ENCODE results near the gene LDLR.

The LDLR gene

GRCh38 chr19:11089254-11090013, at the start of gene LDLR:
Gene LDLR, plus strand, starts transcription at chr19:11089463. Its CDS starts 86 bp downstream, at chr19:11089549.
- DNase-seq: peak; percentile 98

- DNase-seq: no peak
Measured at GRCh38 chr19:11041194-11041593, 48.1 kb upstream of the LDLR start.

DNA sequence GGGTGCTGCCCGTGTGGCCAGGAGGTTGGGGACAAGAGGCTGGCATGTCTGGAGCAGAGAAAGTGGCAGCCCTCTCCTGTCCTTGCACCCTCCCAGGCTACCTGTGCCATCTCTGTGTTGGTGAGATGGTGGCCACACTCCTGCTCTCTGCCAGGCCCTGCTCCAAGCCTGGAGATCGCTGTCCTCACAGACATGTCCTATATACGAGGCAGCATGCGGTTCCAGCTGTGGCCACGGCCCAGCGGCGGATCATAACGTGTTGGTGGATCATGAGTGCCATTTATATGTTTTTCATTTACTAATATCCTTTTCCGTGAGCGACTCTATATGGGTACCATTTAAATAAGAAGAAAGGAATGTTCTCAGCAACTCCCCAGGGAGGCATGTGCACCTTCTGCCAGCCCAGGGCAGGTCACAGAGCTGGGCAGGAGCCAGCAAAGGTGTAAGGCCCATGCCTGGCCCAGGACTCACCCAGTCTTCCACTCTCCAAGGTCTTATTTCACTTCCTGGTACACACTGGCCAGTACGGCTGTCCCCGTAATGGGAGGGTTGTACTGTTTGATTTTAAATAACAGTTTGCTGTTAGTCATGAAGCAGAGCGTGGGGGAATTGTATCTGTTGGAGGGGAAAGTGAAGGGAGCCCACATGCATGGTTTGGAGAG, 47.2 kb upstream of the LDLR start:
- no peak for DNase-seq

DNA sequence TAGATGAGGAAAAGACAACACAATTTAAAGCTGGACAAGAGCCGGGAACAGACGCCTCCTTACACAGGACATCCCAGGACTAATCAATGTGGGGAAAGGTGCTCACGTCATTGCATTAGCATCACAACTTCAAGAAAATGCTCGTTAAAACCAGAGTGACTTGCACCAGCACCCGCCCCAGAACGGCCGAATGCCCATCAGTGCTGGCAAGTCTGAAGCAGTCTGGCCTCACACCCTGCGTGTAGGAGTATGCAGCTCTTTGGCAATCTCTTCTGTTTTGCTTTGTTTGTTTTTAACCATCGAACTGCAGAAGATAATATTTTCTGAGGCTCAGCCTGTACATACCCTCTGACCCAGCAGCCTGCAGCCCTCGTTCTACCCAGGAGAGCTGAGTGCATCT, 44.8 kb upstream of the LDLR start:
- no peak for DNase-seq

DNA sequence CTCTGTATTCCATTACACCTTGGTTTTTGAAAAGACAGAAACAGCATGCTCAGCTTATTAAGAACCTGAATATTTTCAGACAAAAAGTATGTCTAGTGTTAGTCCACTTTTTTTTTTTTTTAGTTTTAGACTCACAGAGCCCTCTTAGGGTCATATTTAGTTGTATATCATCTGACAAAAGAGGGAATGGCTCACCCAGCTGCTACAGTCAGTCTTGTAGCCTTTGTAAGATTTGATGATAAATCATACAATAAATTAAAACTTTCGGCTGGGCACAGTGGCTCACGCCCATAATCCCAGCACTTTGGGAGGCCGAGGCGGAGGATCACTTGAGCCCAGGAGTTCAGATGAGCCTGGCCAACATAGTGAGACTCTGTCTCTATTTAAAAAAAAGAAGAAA, 43.7 kb upstream of the LDLR start:
- no peak for DNase-seq

DNA sequence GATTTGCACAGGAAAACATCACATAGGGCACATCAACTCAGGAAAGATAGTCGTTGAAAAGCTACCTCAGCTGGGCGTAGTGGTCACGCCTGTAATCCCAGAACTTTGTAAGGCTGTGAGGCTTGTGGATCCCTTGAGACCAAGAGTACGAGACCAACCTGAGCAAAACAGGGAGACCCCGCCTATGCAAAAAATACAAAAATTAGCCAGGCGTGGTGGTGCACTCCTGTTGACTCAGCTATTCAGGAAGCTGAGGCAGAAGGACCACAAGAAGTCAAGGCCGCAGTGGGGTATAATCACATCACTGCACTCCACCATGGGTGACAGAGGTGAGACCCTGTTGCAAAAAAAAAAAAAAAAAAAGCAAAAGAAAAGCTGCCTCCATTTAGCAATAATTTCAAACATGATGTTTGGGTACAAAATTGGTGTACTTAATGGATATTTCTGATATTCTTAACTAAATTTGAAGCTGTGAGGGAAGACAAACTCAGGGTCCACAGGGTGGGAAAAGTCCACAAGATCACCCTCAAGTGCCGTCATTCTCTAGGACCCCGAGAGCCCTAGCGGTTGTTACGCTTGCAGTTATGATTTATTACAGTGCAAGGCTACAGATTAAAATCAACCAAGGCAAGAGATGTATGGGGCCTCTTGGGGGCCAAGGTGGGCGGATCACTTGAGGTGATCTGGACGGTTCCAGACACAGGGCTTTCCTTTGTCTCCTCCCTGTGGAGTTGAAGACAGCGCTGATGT, 42.5 kb upstream of the LDLR start:
- no peak for DNase-seq

GRCh38 chr19:11047866-11048265, 41.4 kb upstream of the LDLR start:
- DNase-seq: no peak

DNA sequence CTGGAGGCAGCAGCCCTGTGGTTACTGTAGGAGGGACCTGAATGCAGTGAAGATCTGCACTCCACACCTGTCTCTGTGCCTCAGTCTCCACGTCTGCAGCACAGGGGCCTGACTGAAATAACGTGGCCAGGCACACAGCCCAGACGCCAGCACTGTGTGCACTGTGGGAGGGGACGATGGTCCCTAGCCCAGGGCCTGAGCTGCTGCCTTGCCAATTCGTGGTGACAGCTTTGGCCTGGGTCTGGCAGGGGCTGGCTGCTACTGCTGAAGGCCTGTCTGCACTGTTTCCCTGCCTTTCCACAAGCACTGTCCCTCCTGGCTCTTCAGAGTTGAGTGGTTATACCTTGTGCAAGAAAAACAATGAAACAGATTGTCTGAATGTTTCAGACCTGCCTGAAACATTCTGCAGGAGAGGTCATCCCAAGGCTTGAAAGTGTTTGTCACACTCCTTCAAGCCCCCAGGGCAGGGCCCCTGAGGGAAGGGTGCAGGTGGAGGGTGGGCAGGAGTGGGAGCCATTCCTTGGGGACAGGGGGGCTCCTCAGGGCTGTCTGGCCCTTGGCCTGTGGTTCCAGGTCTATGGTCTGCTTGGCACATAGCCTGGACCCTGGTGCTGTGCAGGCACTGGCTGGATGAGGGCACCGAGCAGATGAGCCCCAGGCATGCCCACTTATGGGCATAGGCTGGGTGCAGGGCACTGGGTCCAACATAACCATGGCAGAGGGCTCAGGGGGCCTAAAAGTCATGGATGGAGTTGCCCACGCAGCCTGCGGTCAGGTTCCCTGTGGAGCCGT, 38.7 kb upstream of the LDLR start:
- no peak for DNase-seq

- DNase-seq: no peak
Measured at GRCh38 chr19:11053817-11054195, 35.5 kb upstream of the LDLR start.

DNA sequence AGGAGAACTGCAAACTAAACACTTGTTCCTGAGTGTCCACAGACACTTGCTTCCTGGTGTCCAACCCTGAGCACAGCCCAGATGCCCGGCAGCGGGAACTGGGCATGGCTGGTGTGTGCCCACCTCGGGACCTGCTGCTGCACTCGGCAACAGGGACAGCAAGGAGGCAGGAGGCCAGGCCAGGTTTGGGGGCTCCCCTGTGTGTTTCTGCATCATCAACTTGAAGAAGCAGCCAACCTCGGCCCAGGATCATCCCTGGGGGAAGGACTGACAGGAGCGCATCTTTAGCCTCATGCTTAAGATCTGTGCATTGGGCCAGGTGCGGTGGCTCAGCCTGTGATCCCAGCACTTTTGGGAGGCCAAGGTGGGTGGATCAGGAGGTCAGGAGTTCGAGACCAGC, 35.1 kb upstream of the LDLR start:
- DNase-seq: no peak

GRCh38 chr19:11054628-11055027, 34.6 kb upstream of the LDLR start:
- no peak for DNase-seq

- no peak for DNase-seq
Measured at GRCh38 chr19:11058246-11059030, 30.8 kb upstream of the LDLR start.

DNA sequence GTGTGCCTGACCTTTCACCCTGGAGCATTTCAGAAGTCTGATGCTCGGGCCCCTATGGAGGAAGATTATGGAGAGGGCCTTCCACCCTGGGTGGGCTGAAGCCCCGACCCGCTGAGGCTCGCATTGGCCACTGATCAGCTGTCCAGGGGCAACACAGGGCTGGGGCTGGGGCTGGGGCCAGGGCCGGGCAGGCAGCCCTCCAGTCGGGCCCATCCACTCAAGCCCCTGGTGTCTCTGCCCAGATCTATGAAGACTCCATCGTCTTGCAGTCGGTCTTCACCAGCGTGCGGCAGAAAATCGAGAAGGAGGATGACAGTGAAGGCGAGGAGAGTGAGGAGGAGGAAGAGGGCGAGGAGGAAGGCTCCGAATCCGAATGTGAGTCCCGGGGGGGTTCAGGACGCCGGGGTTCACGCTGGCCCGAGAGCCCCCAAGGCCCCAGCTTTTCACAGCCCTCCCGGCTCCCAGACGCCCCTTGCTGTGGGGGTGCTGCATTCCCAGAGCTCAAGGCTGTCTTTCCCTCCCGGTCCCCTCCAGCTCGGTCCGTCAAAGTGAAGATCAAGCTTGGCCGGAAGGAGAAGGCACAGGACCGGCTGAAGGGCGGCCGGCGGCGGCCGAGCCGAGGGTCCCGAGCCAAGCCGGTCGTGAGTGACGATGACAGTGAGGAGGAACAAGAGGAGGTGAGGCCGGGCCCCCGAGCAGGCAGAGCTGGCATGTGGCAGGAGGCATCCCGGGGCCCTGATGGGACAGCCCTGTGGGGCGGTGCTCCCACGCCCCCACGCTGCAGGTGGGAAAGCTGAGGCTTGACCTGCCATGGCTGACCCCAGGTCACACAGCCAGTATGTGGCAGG, 29.5 kb upstream of the LDLR start:
- no peak for DNase-seq

GRCh38 chr19:11061952-11062351, 27.3 kb upstream of the LDLR start:
- DNase-seq: no peak

DNA sequence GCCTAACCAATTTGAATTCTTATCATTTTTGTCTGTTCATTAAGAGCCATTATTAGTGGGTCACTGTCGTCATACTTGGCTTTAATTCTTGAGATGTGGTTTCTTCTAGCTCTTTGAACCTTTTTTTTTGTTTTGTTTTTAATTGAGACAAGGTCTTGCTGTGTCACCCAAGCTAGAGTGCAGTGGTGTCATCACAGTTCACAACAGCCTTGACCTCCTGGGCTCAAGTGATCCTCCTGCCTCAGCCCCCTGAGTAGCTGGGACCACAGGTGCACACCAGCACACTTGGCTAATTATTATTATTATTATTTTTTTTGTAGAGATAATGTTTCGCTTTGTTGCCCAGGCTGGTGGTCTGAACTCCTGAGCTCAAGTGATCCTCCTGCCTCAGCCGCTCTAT, 25.8 kb upstream of the LDLR start:
- DNase-seq: no peak

GRCh38 chr19:11064831-11065303, 24.4 kb upstream of the LDLR start:
- DNase-seq: no peak

GRCh38 chr19:11066326-11066725, 22.9 kb upstream of the LDLR start:
- no peak for DNase-seq

- DNase-seq: no peak
Measured at GRCh38 chr19:11067356-11068113, 21.7 kb upstream of the LDLR start.

DNA sequence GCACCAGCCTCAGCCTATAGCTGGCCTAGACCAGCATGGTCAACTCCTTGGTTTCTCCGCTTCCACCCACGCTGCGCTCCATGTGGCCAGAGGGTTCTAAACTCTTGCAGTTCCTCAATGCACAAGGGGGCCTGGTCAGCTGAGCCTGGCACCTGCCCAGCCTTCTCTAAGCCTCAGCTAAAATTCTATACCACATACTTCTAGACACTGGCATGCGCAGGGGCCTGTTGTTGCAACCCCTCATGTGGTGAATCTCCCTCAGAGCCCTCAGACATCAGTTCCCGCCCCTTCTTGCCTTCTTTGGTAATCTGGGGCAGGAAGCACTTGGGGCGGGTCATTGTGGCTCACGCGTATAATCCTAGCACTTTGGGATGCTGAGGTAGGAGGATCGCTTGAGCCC, 19.7 kb upstream of the LDLR start:
- DNase-seq: peak; percentile 39

- DNase-seq: no peak
Measured at GRCh38 chr19:11070123-11070522, 19.1 kb upstream of the LDLR start.
